ENCODE results near the gene IGSF9B. TPM values are rescaled to one million over a fixed set of nuclear protein-coding genes. Genes with fewer than 3 reads are reported as not detected.

IGSF9B gene
- total and polyA plus RNA-seq, 8 donors = 1.1 to 5.8 (median 2.6) TPM

GRCh38 chr11:133995066-133995465 lies 38.3 kb upstream of the IGSF9B start:
- H3K9me3 ChIP-seq = no peaks in the 10 kb centered on the region
- no peak overlapping the region for H3K4me3 ChIP-seq
- no peak for FAIRE-seq
- no peaks in the 10 kb centered on the region for H3K4me1 ChIP-seq
- intact Hi-C loops (cut with DNase I) = no loop called here
- ATAC-seq = no peak
- TF ChIP-seq CTCF (IDR thresholded peaks at IDR 0.05) = no peak
- no peaks in the 10 kb centered on the region for H3K36me3 ChIP-seq
- no peak overlapping the region for H3K27ac ChIP-seq
- 56 to 57% methylated on average over 8 of the region's 8 CpGs for WGBS, 2 donors
- no peak for DNase-seq
- H3K27me3 ChIP-seq = no peaks in the 10 kb centered on the region

GRCh38 chr11:133993921-133994320 lies 37.2 kb upstream of the IGSF9B start:
- Histone ChIP-seq H3K27ac (no peak overlapping the region), H3K9me3 (no peaks in the 10 kb centered on the region), H3K27me3 (no peaks in the 10 kb centered on the region), H3K4me3 (no peak overlapping the region), H3K36me3 (no peaks in the 10 kb centered on the region), H3K4me1 (no peaks in the 10 kb centered on the region)
- TF ChIP-seq CTCF (IDR thresholded peaks at IDR 0.05) = no peak
- intact Hi-C loops (cut with DNase I) = no loop called here
- ATAC-seq (no peak), DNase-seq (no peak), FAIRE-seq (no peak)
- 82 to 89% methylated on average over 13 of the region's 13 CpGs for WGBS, 2 donors

- Histone ChIP-seq H3K4me1 (no peaks in the 10 kb centered on the region), H3K4me3 (no peak overlapping the region), H3K36me3 (no peaks in the 10 kb centered on the region), H3K27me3 (no peaks in the 10 kb centered on the region), H3K9me3 (no peaks in the 10 kb centered on the region), H3K27ac (no peak overlapping the region)
- TF ChIP-seq CTCF (IDR thresholded peaks at IDR 0.05) = no peak
- FAIRE-seq = no peak
- intact Hi-C loops (cut with DNase I) = no loop called here
- 62 to 82% methylated on average over 7 of the region's 7 CpGs for WGBS, 2 donors
- no peak for ATAC-seq
- no peak for DNase-seq
These were observed 36.3 kb upstream of the IGSF9B start for GRCh38 chr11:133993107-133993506.

GRCh38 chr11:133992121-133992520 lies 35.4 kb upstream of the IGSF9B start:
- ATAC-seq = no peak
- Histone ChIP-seq H3K9me3 (no peaks in the 10 kb centered on the region), H3K36me3 (no peaks in the 10 kb centered on the region), H3K27me3 (no peaks in the 10 kb centered on the region), H3K4me3 (no peak overlapping the region), H3K27ac (no peak overlapping the region), H3K4me1 (no peaks in the 10 kb centered on the region)
- no peak for TF ChIP-seq CTCF (IDR thresholded peaks at IDR 0.05)
- no peak for DNase-seq
- 42 to 49% methylated on average over 4 of the region's 4 CpGs for WGBS, 2 donors
- intact Hi-C loops (cut with DNase I) = no loop called here
- no peak for FAIRE-seq

- WGBS, 2 donors = 54 to 62% methylated on average over 11 to 12 of the region's 12 CpGs
- no peak for DNase-seq
- intact Hi-C loops (cut with DNase I) = no loop called here
These were observed 34.3 kb upstream of the IGSF9B start for GRCh38 chr11:133991101-133991500.

More at GRCh38 chr11:133991101-133991500, 34.3 kb upstream of the IGSF9B start:
- Histone ChIP-seq H3K27ac (no peak overlapping the region), H3K4me1 (no peaks in the 10 kb centered on the region), H3K27me3 (no peaks in the 10 kb centered on the region), H3K4me3 (no peak overlapping the region), H3K36me3 (no peaks in the 10 kb centered on the region), H3K9me3 (no peaks in the 10 kb centered on the region)
- FAIRE-seq = no peak
- no peak for ATAC-seq
- no peak for TF ChIP-seq CTCF (IDR thresholded peaks at IDR 0.05)
